ENCODE results near the gene TUBD1.
"Not testable (repeated sequence)": the region's sequence is repeated elsewhere in the genome, so short reads cannot be mapped to it uniquely, and the experiment has no call there.

Gene TUBD1

DNA sequence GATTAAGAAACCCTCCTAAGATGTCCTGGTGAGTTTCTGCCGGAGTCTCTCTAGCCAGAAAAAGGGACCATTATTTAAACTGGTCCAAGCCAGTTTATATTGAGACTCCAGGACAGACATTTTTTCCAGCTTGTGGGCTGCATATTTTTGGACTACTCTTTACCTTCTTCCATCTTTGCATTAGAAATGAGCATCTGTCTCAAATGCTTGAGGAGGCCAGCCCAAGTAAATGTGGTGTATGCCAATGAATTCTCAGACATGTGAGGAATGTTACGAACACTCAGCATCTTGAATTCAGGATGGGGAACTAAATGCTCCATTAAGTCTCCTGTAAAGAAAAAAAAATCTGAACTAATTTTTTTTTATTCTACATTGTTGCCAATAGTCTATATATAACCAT lies 18.4 kb downstream of the TUBD1 start:
- no peak for DNase-seq (ENCODE audit: low read depth)

- not testable (repeated sequence) for DNase-seq (ENCODE audit: low read depth)
Observed at GRCh38 chr17:59873414-59873813, 19.3 kb downstream of the TUBD1 start.

GRCh38 chr17:59872351-59872750 lies 20.4 kb downstream of the TUBD1 start:
- DNase-seq (ENCODE audit: low read depth), result no peak

- no peak for DNase-seq (ENCODE audit: low read depth)
Observed at GRCh38 chr17:59870482-59870881, 22.3 kb downstream of the TUBD1 start.

DNA sequence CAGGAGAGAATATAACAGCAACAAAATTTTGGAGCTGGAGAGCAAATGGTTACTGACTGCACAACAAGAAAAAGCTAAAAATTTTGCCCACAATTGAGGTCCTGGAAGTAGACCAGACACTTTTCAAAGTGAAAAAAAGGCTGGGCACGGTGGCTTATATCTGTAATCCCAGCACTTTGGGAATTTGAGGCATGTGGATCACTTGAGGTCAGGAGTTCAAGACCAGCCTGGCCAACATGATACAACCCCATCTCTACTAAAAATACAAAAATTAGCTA lies 22.9 kb downstream of the TUBD1 start:
- DNase-seq (ENCODE audit: low read depth), result no peak

- DNase-seq (ENCODE audit: low read depth), result no peak
Observed at GRCh38 chr17:59863616-59864015, 29.1 kb downstream of the TUBD1 start.

DNA sequence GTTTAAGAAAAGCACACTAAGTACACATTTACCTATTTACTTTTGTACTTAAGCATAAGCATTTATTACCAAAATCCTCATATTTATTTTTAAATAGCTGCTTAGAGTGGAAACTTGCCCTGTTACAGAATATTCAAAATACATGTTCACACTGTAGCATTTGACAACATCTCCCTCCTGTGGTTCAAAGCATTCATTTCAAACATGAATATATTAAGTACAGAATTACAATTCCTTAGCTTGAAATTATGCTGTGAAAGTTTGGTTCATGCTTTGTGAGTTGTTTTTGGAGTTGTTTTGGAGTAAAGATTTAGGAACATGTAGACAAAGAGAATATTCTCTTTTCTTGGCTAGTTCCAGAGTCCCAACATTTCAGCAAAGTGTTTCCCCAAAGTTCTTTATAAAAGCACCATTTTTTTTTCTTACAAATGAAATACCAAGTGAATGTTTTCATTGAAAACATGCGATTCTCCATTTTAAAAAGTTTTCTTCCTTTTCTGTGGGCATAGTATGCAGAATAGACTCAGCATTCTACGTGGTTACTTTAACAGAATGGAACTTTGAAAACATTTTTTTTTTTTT lies 33.2 kb downstream of the TUBD1 start:
- no peak for DNase-seq (ENCODE audit: low read depth)

DNA sequence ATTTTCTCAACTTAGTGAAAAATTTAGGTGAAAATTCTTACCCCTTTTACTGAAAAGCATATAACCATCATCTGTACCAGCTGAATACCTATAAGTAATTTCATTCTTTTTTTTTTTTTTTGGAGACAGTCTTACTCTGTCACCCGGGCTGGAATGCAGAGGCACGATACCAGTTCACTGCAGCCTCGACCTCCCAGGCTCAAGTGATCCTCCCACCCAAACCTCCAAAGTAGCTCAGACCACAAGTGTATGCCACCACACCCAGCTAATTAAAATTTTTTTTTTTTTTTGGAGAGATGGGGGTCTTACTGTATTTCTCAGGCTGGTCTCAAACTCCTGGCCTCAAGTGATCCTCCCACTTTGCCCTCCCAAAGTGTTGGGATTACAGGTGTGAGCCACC lies 33.8 kb downstream of the TUBD1 start:
- DNase-seq (ENCODE audit: low read depth), result no peak

GRCh38 chr17:59858167-59858816 lies 34.5 kb downstream of the TUBD1 start:
- no peak for DNase-seq (ENCODE audit: low read depth)

- DNase-seq (ENCODE audit: low read depth), result no peak
Observed at GRCh38 chr17:59856859-59857794, 35.6 kb downstream of the TUBD1 start.

DNA sequence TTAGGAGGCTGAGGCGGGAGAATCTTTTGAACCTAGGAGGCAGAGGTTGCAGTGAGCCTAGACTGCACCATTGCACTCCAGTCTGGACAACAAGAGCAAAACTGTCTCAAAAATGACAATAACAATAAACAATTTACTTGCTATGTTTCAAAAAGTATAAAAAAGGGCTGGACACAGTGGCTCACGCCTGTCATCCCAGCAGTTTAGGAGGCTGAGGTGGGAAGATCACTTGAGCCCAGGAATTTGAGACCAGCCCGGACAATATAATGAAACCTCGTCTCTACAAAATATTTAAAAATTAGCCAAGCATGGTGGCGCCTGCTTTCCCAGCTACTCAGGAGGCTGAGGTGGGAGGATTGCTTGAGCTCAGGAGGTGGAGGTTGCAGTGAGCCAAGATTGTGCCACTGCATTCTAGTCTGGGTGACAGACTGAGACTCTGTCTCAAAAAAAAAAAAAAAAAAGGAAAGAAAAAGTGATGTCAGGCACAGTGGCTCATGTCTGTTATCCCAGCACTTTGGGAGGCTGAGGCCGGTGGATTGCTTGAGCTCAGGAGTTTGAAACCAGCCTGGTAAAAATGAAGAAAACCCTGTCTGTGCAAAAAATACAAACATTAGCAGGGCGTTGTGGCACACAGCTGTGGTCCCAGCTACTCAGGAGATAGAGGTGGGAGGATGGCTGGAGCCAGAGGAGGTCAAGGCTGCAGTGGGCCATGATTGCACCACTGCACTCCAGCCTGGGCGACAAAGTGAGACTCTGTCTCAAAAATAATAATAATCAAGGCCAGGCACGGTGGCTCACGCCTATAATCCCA lies 38.6 kb downstream of the TUBD1 start:
- not testable (repeated sequence) for DNase-seq (ENCODE audit: low read depth)

DNA sequence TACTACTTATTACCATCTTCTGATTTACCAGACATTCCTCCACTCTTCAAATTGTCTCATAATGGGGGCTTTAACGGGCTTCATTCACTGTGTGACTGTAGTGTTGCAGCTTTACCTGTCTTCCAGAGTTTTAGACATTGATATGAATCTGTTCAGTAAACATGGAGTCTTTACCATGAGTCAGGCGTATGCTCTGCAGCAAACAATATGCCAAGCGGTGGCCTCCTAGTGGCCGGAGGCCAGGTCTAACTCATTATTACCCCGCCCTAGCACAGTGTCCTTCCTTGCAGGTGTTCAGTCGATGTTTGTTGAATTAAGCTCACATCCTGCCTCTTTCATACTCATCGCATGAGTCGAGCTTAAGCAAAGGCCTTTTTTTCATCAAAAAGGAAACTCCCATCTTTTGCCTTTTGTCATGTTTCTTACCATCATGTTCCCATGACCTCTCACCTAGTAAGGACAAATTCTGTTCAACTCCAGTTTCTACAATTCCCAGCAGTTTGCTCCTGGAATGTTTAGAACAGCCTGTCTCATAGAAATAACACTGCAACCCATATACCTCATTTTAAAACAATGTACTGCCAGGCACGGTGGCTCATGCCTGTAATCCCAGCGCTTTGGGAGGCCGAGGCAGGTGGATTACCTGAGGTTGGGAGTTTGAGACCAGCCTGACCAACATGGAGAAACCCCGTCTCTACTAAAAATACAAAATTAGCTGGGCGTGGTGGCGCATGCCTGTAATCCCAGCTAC lies 39.4 kb downstream of the TUBD1 start:
- DNase-seq (ENCODE audit: low read depth), result no peak

DNA sequence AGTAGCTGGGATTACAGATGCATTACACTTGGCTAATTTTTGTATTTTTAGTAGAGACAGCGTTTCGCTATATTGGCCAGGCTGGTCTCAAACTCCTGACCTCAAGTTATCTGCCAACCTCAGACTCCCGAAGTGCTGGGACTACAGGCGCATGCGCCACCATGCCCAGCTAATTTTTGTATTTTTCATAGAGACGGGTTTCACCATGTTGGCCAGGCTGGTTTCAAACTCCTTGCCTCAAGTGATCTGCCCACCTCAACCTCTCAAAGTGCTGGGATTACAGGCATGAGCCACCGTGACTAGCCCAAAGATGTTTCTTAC lies 39.9 kb downstream of the TUBD1 start:
- DNase-seq (ENCODE audit: low read depth), result not testable (repeated sequence)

GRCh38 chr17:59851439-59852375 lies 41.0 kb downstream of the TUBD1 start:
- no peak for DNase-seq (ENCODE audit: low read depth)

DNA sequence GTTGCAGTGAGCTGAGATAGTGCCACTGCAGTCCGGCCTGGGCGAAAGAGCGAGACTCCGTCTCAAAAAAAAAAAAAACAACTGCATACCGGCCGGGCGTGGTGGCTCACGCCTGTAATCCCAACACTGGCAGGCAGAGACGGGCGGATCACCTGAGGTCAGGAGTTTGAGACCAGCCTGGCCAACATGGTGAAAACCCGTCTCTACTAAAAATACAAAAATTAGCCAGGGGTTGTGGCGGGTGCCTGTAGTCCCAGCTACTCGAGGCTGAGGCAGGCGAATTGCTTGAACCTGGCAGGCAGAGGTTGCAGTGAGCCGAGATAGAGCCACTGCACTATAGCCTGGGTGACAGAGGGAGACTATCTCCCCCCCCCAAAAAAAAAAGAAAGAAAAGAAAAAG lies 42.4 kb downstream of the TUBD1 start:
- not testable (repeated sequence) for DNase-seq (ENCODE audit: low read depth)

- DNase-seq (ENCODE audit: low read depth), result no peak
Observed at GRCh38 chr17:59848778-59849177, 44.0 kb downstream of the TUBD1 start.

DNA sequence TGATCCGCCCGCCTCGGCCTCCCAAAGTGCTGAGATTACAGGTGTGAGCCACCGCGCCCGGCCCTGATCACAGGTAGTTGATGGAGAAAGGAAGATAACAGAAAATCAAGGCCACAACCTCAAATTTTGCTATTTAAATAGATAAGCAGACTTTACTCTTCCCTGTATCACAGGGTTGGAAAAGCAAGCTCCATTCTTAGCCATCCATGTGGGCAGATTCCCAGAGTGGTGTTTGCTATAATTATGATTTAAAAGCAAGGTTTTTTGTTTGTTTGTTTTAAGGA lies 44.4 kb downstream of the TUBD1 start:
- no peak for DNase-seq (ENCODE audit: low read depth)

DNA sequence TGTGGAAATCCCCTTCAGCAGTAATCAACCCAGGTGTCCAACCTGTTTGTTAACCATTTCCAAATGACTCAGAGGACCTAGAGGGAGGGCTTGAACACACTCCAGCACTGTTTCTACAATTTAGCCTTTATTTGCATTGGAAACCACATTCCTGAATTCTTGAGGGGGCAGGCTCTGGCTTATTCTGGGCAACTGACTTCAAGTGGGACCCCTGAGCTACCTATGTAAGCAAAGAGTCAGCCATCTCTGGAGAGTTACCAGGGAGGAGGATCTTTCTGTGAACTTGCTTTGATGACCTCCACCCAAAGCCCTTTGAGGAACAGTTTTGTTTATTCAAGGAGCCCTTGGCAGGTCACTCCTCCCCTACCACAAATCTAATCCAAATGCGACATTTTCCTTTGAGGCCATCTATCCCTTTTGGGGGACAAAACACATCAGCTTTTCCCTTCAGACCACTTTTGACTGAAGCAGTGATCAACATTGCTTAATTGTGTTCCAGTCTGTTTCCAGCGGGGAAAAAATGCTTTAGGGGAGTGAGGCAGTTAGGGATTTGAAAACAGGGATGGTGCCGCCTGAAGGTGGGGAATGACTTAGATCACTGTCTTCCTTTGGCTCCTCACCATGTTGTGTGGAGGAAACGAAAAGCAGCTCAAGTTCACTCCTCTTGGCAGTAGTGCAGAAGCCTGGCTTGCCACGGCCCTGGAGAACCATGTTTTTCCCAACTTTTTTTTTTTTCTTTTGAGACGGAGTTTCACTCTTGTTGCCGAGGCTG lies 46.2 kb downstream of the TUBD1 start:
- no peak for DNase-seq (ENCODE audit: low read depth)

DNA sequence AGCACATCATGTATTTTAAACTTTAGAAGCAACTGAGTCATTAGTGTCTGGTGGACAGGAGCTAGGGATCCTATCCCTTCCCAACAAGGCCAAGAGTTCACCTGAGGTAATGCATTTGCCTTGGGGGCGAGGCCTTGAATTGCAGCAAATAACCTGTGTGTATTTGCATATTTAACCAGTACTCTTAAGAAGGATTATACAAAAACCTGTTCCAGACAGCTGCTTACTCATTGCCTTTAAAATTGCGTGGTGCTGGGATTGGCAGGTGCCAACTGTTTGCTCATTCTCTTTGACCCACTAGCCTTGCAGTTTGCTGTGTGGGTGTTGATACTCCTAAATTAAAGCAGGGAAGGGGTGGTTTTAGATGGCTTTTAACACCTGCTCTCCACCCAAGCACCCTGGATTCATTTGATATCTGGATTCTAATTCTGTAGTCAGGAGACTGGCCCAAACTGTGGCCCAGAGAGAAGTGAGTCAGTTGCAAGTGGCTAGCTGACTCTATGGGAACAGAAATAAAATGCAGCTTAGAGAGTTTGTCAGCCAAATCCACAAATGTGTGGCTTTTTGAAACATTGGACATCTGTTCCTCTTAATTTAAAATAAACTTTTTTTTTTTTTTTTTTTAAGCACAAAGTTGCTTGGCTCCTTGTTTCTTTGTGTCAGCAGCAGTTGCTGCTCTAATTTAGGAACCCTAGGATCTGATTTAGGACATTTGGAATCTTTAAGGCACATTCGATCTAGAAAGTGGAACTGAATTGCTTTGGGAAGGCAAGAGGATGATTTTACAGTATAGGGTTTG lies 46.9 kb downstream of the TUBD1 start:
- DNase-seq (ENCODE audit: low read depth), result no peak

All from stimulated activated CD8-positive, alpha-beta memory T cell treated with anti-CD3 and anti-CD28 coated beads, Interleukin-15, amount 100 ng/mL, for 1 hour (primary cell).